HepG2 (cell line): Measurements from ENCODE around the gene SNAPC4. TPM values are rescaled to one million over a fixed set of nuclear protein-coding genes. Genes with fewer than 3 reads are reported as not detected.

Source experiments
- KMT2A ChIP-seq: sonication (generic); formaldehyde crosslinking; IDR thresholded peaks from 2 replicates; pipeline ENCODE4 v1.4.0; 2020; ENCODE audit warnings: missing genetic modification reagents
- SATB2 ChIP-seq: sonication (generic); formaldehyde crosslinking; IDR thresholded peaks from 2 replicates; pipeline ENCODE4 v1.5.0; 2020; ENCODE audit warnings: missing genetic modification reagents
- SRSF1 ChIP-seq: fragments of 200-400 bp; formaldehyde crosslinking; optimal IDR thresholded peaks from 2 replicates; pipeline ENCODE3; 2017; ENCODE audit warnings: mild to moderate bottlenecking, low read depth, low read length, moderate library complexity
- ZBTB7A ChIP-seq: sonication (generic); formaldehyde crosslinking; IDR thresholded peaks from 2 replicates; pipeline ENCODE4 v1.8.0; 2022; ENCODE audit warnings: mild to moderate bottlenecking, missing genetic modification reagents
- ZNF136 ChIP-seq: sonication (generic); formaldehyde crosslinking; IDR thresholded peaks from 2 replicates; pipeline ENCODE4 v1.8.1; 2022; ENCODE audit warnings: low read depth, mild to moderate bottlenecking, moderate library complexity, missing genetic modification reagents
- ZNF772 ChIP-seq: sonication (generic); formaldehyde crosslinking; IDR thresholded peaks from 2 replicates; pipeline ENCODE4 v1.5.0; 2020; ENCODE audit warnings: mild to moderate bottlenecking, missing genetic modification reagents
- ZNF775 ChIP-seq: sonication (generic); formaldehyde crosslinking; IDR thresholded peaks from 2 replicates; pipeline ENCODE4 v1.4.0; 2020; ENCODE audit warnings: missing genetic modification reagents, mild to moderate bottlenecking, moderate library complexity, borderline replicate concordance
- polyA plus RNA-seq, 8 experiments: library from polyadenylated mRNA; depleted of rRNA in 3 of 8; stranded (reverse) in 7 of 8; unstranded in 1 of 8; fragments of >200 nt; fragmentation: Illumina TruSeq in 4 of 8; extraction: Trizol in 4 of 8; gene quantifications; 2 replicates each; pipeline versions ENCODE4 v1.2.1 to v1.2.3, GENCODE V29; 2011 to 2016; ENCODE audit warnings: low read depth in 4 of 8, missing spikeins in 1 of 8, mixed read lengths in 1 of 8; ENCODE audit not compliant: insufficient read depth in 1 of 8
- total RNA-seq, 5 experiments: library from RNA; depleted of rRNA; stranded (reverse); fragments of >200 nt; fragmentation: Illumina TruSeq; extraction: Trizol; gene quantifications; 2 replicates each; pipeline ENCODE4 v1.2.3, GENCODE V29; 2016; ENCODE audit warnings: low read depth in 1 of 5
- TF ChIP-seq, protein P1 (sequence below): sonication (generic); formaldehyde crosslinking; IDR thresholded peaks from 2 replicates; pipeline ENCODE4 v1.8.1; 2023; ENCODE audit warnings: mild to moderate bottlenecking, missing genetic modification reagents, borderline replicate concordance
- TF ChIP-seq, protein P2 (sequence below): sonication (generic); formaldehyde crosslinking; IDR thresholded peaks from 2 replicates; pipeline ENCODE4 v1.4.0; 2020; ENCODE audit warnings: low read depth, mild to moderate bottlenecking, missing genetic modification reagents
- TF ChIP-seq, protein P3 (sequence below): sonication (generic); formaldehyde crosslinking; IDR thresholded peaks from 2 replicates; pipeline ENCODE4 v1.5.1; 2020; ENCODE audit warnings: missing genetic modification reagents, mild to moderate bottlenecking, borderline replicate concordance
- TF ChIP-seq, protein P4 (sequence below): sonication (generic); formaldehyde crosslinking; IDR thresholded peaks from 2 replicates; pipeline ENCODE4 v1.5.0; 2020; ENCODE audit warnings: mild to moderate bottlenecking, missing genetic modification reagents
- TF ChIP-seq, protein P5 (sequence below): sonication (generic); formaldehyde crosslinking; IDR thresholded peaks from 2 replicates; pipeline ENCODE4 v1.4.0; 2020; ENCODE audit warnings: missing genetic modification reagents
- TF ChIP-seq, protein P6 (sequence below): sonication (generic); formaldehyde crosslinking; IDR thresholded peaks from 2 replicates; pipeline ENCODE4 v1.5.0; 2020; ENCODE audit warnings: missing genetic modification reagents
- TF ChIP-seq, protein P7 (sequence below): fragments of 450-650 bp; IDR thresholded peaks from 2 replicates; pipeline ENCODE4 v1.6.1; 2017
- TF ChIP-seq, protein P8 (sequence below): sonication (generic); formaldehyde crosslinking; IDR thresholded peaks from 2 replicates; pipeline ENCODE4 v1.4.0; 2020; ENCODE audit warnings: mild to moderate bottlenecking, missing genetic modification reagents, borderline replicate concordance

SNAPC4 gene
- total and polyA plus RNA-seq, 2 of the 13 experiments (the other 11 are each of a cell fraction or from before 2014, with no cell fraction given): 2.0 to 6.0 TPM

DNA sequence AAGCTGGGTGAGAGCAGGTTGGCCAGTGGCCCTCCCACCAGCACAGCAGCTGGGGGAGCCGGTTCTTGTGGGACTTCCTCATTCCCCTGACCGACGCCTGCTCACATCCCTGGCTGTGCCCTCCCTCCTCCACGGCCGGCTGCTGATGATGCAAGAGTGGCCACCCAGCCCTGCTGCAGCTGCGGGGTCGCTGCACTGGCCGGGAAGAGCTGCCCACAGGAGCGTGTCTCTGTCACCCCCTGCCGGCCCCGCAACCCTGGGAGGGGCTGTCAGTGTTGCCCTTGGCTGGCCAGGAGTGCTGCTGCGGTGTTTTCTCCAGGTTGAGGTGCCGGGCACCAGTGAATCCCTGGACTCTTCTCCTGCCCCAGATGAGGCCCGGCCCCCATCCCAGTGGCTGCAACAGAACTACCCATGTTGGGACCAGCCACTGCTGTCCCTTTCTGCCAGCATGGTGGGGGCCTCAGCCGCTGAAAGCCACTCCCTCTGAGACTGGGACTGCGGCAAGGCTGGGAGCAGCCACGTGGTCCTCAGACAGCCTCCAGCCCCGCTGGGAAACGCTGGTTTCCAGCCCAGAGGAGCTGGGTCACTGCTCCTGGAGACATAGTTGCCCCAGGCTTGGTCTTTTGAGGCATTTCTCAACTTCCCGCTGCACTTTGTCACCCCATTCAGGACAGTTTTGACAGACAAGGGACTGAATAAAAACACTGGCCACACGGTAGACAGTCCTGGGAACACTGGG is 27.2 kb downstream of the SNAPC4 start (continued):
- TF ChIP-seq SATB2: no peak
- TF ChIP-seq KMT2A (CRISPR knock-in tag): no peak
- TF ChIP-seq, protein P1, sequence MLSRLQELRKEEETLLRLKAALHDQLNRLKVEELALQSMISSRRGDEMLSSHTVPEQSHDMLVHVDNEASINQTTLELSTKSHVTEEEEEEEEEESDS (CRISPR knock-in tag): no peak
- TF ChIP-seq, protein P2, sequence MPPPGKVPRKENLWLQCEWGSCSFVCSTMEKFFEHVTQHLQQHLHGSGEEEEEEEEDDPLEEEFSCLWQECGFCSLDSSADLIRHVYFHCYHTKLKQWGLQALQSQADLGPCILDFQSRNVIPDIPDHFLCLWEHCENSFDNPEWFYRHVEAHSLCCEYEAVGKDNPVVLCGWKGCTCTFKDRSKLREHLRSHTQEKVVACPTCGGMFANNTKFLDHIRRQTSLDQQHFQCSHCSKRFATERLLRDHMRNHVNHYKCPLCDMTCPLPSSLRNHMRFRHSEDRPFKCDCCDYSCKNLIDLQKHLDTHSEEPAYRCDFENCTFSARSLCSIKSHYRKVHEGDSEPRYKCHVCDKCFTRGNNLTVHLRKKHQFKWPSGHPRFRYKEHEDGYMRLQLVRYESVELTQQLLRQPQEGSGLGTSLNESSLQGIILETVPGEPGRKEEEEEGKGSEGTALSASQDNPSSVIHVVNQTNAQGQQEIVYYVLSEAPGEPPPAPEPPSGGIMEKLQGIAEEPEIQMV: peak; percentile 79
- TF ChIP-seq SRSF1: peak; percentile 78
- no peak for TF ChIP-seq ZNF772 (CRISPR knock-in tag)
- TF ChIP-seq, protein P3, sequence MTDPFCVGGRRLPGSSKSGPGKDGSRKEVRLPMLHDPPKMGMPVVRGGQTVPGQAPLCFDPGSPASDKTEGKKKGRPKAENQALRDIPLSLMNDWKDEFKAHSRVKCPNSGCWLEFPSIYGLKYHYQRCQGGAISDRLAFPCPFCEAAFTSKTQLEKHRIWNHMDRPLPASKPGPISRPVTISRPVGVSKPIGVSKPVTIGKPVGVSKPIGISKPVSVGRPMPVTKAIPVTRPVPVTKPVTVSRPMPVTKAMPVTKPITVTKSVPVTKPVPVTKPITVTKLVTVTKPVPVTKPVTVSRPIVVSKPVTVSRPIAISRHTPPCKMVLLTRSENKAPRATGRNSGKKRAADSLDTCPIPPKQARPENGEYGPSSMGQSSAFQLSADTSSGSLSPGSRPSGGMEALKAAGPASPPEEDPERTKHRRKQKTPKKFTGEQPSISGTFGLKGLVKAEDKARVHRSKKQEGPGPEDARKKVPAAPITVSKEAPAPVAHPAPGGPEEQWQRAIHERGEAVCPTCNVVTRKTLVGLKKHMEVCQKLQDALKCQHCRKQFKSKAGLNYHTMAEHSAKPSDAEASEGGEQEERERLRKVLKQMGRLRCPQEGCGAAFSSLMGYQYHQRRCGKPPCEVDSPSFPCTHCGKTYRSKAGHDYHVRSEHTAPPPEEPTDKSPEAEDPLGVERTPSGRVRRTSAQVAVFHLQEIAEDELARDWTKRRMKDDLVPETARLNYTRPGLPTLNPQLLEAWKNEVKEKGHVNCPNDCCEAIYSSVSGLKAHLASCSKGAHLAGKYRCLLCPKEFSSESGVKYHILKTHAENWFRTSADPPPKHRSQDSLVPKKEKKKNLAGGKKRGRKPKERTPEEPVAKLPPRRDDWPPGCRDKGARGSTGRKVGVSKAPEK (CRISPR knock-in tag): no peak
- peak; percentile 73 for TF ChIP-seq ZBTB7A
- no peak for TF ChIP-seq ZNF136 (CRISPR knock-in tag)
- TF ChIP-seq, protein P4, sequence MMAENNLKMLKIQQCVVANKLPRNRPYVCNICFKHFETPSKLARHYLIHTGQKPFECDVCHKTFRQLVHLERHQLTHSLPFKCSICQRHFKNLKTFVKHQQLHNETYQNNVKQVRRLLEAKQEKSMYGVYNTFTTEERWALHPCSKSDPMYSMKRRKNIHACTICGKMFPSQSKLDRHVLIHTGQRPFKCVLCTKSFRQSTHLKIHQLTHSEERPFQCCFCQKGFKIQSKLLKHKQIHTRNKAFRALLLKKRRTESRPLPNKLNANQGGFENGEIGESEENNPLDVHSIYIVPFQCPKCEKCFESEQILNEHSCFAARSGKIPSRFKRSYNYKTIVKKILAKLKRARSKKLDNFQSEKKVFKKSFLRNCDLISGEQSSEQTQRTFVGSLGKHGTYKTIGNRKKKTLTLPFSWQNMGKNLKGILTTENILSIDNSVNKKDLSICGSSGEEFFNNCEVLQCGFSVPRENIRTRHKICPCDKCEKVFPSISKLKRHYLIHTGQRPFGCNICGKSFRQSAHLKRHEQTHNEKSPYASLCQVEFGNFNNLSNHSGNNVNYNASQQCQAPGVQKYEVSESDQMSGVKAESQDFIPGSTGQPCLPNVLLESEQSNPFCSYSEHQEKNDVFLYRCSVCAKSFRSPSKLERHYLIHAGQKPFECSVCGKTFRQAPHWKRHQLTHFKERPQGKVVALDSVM: 0 out of 2 replicates have a peak, but pooled peaks have one; percentile 9
- TF ChIP-seq, protein P5, sequence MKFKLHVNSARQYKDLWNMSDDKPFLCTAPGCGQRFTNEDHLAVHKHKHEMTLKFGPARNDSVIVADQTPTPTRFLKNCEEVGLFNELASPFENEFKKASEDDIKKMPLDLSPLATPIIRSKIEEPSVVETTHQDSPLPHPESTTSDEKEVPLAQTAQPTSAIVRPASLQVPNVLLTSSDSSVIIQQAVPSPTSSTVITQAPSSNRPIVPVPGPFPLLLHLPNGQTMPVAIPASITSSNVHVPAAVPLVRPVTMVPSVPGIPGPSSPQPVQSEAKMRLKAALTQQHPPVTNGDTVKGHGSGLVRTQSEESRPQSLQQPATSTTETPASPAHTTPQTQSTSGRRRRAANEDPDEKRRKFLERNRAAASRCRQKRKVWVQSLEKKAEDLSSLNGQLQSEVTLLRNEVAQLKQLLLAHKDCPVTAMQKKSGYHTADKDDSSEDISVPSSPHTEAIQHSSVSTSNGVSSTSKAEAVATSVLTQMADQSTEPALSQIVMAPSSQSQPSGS (CRISPR knock-in tag): peak; percentile 81
- TF ChIP-seq, protein P6, sequence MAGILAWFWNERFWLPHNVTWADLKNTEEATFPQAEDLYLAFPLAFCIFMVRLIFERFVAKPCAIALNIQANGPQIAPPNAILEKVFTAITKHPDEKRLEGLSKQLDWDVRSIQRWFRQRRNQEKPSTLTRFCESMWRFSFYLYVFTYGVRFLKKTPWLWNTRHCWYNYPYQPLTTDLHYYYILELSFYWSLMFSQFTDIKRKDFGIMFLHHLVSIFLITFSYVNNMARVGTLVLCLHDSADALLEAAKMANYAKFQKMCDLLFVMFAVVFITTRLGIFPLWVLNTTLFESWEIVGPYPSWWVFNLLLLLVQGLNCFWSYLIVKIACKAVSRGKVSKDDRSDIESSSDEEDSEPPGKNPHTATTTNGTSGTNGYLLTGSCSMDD (CRISPR knock-in tag): no peak
- TF ChIP-seq, protein P7, sequence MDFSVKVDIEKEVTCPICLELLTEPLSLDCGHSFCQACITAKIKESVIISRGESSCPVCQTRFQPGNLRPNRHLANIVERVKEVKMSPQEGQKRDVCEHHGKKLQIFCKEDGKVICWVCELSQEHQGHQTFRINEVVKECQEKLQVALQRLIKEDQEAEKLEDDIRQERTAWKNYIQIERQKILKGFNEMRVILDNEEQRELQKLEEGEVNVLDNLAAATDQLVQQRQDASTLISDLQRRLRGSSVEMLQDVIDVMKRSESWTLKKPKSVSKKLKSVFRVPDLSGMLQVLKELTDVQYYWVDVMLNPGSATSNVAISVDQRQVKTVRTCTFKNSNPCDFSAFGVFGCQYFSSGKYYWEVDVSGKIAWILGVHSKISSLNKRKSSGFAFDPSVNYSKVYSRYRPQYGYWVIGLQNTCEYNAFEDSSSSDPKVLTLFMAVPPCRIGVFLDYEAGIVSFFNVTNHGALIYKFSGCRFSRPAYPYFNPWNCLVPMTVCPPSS: no peak
- TF ChIP-seq, protein P8, sequence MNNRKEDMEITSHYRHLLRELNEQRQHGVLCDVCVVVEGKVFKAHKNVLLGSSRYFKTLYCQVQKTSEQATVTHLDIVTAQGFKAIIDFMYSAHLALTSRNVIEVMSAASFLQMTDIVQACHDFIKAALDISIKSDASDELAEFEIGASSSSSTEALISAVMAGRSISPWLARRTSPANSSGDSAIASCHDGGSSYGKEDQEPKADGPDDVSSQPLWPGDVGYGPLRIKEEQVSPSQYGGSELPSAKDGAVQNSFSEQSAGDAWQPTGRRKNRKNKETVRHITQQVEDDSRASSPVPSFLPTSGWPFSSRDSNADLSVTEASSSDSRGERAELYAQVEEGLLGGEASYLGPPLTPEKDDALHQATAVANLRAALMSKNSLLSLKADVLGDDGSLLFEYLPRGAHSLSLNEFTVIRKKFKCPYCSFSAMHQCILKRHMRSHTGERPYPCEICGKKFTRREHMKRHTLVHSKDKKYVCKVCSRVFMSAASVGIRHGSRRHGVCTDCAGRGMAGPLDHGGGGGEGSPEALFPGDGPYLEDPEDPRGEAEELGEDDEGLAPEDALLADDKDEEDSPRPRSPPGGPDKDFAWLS (CRISPR knock-in tag): 0 out of 2 replicates have a peak, but pooled peaks have one; percentile 66
- TF ChIP-seq ZNF775: no peak
